ENCODE measurements around the gene PDE4B.

GRCh38 chr1:66275601-66276023, 482.9 kb downstream of the PDE4B start:
- TF ChIP-seq CTCF (conservative IDR thresholded peaks at IDR 0.05; ENCODE audit: low read depth, low read length): no peak
- TF ChIP-seq EZH2 (IDR thresholded peaks at IDR 0.05; ENCODE audit: low read length, unreplicated experiment): no peak
- no peak for TF ChIP-seq EZH2phosphoT487 (IDR thresholded peaks at IDR 0.05; ENCODE audit: borderline replicate concordance, low read length)

Measured in PC-3 (cell line).